ENCODE data around the gene PRSS12. TPM values are rescaled to one million over a fixed set of nuclear protein-coding genes. Genes with fewer than 3 reads are reported as not detected.

PRSS12 gene
- total RNA-seq, 1 experiment from 2014 or later, result 5.4 TPM

GRCh38 chr4:118337954-118338353 lies 14.8 kb downstream of the PRSS12 start:
- no peaks in the 10 kb centered on the region for H3K23me2 ChIP-seq (ENCODE audit: insufficient read length, low read depth, low read length, poor library complexity, severe bottlenecking)
- no peaks in the 10 kb centered on the region for H3K79me2 ChIP-seq (ENCODE audit: insufficient read depth, low read length)
- no peaks in the 10 kb centered on the region for H4K20me1 ChIP-seq (ENCODE audit: control insufficient read depth, insufficient read depth, insufficient read length)
- Mint-ChIP-seq H3K9me3 (no peaks in the 10 kb centered on the region), H3K27ac (no peak overlapping the region), H3K4me3 (no peak overlapping the region), H3K36me3 (ENCODE audit: insufficient read depth in 1 of 3, low read depth in 3 of 3) (no peaks in the 10 kb centered on the region), H3K4me1 (peaks cover 20 to 25% of the 10 kb centered on the region in 2 experiments), H3K27me3 (ENCODE audit: low read depth) (no peaks in the 10 kb centered on the region)
- H2AK5ac ChIP-seq (ENCODE audit: insufficient read length, low read length), result no peak overlapping the region
- H3K23ac ChIP-seq (ENCODE audit: insufficient read length, low read depth, low read length), result no peak overlapping the region
- no peak overlapping the region for H2BK12ac ChIP-seq (ENCODE audit: insufficient read length, low read depth, low read length)
- no peak overlapping the region for H4K5ac ChIP-seq (ENCODE audit: insufficient read length, low read depth, low read length)
- H3K27ac ChIP-seq (ENCODE audit: insufficient read length, low read depth, low read length), result no peak overlapping the region
- no peak for TF ChIP-seq CTCF (conservative IDR thresholded peaks at IDR 0.05)
- H3K9ac ChIP-seq (ENCODE audit: extremely low read depth, insufficient read length, low read length), result no peak overlapping the region
- no peak overlapping the region for H3K4ac ChIP-seq (ENCODE audit: low read depth, low read length)
- no peak overlapping the region for H2BK20ac ChIP-seq (ENCODE audit: low read depth, low read length, poor library complexity, severe bottlenecking)
- H4K8ac ChIP-seq (replicated peaks; ENCODE audit: insufficient read length, low read depth, low read length), result no peak overlapping the region
- WGBS (ENCODE audit: extremely low coverage, insufficient read length, low lambda C conversion rate), result no CpG with 5 or more reads among the region's 4 CpGs
- H3K18ac ChIP-seq (ENCODE audit: insufficient read length, low read depth, low read length), result no peak overlapping the region
- H3K79me1 ChIP-seq (ENCODE audit: insufficient read depth, low read depth, low read length, poor library complexity, severe bottlenecking), result no peaks in the 10 kb centered on the region
- no peaks in the 10 kb centered on the region for H3K27me3 ChIP-seq (ENCODE audit: insufficient read depth, low read length)
- H2BK15ac ChIP-seq (ENCODE audit: low read depth, low read length), result no peak overlapping the region
- no peak overlapping the region for H3K14ac ChIP-seq (ENCODE audit: insufficient read depth, low read length)
- H2AFZ ChIP-seq (ENCODE audit: low read length), result no peak overlapping the region
- H4K91ac ChIP-seq (ENCODE audit: insufficient read length, low read depth, low read length), result no peak overlapping the region
- no peak for DNase-seq
- no peak overlapping the region for H3K4me2 ChIP-seq (ENCODE audit: insufficient read depth, insufficient read length, low read length)
- H3K9me3 ChIP-seq (ENCODE audit: control insufficient read depth, low read depth, low read length), result no peaks in the 10 kb centered on the region
- no peaks in the 10 kb centered on the region; the same call in 1 of the 2 replicates for H3K4me1 ChIP-seq (ENCODE audit: insufficient read depth, low read length)
- no peak overlapping the region for H3T11ph ChIP-seq (ENCODE audit: low read length)
- H3K56ac ChIP-seq (ENCODE audit: insufficient read length, low read depth, low read length), result no peak overlapping the region
- no peak overlapping the region for H2BK120ac ChIP-seq (ENCODE audit: low read depth, low read length, poor library complexity, severe bottlenecking)
- H2BK5ac ChIP-seq (ENCODE audit: insufficient read length, low read length), result no peak overlapping the region
